Effector memory CD4-positive, alpha-beta T cell (primary cell): ENCODE data around the gene MACROD2.

ENCODE experiments used
- DNase-seq, 3 donors: peaks; one replicate each; pipeline ENCODE4 v3.0.0-alpha.2; 2020
- H3K27ac ChIP-seq: 2 replicates; pipeline ENCODE4 v1.7.0; 2013; ENCODE audit warnings: mild to moderate bottlenecking, low read length, moderate library complexity; ENCODE audit not compliant: insufficient read depth, poor library complexity, severe bottlenecking
- H3K27me3 ChIP-seq: replicated peaks from 2 replicates; pipeline ENCODE4 v1.7.0; 2013; ENCODE audit warnings: mild to moderate bottlenecking, low read length; ENCODE audit not compliant: insufficient read depth, control insufficient read depth, poor library complexity, severe bottlenecking
- H3K36me3 ChIP-seq: 2 replicates; pipeline ENCODE4 v1.7.0; 2013; ENCODE audit warnings: mild to moderate bottlenecking, low read length, moderate library complexity; ENCODE audit not compliant: control insufficient read depth, insufficient read depth
- H3K4me1 ChIP-seq: 2 replicates; pipeline ENCODE4 v1.7.0; 2013; ENCODE audit warnings: low read length, mild to moderate bottlenecking; ENCODE audit not compliant: control insufficient read depth, insufficient read depth, poor library complexity, severe bottlenecking
- H3K4me3 ChIP-seq: 2 replicates; pipeline ENCODE4 v1.7.0; 2013; ENCODE audit warnings: low read length, low read depth, mild to moderate bottlenecking; ENCODE audit not compliant: insufficient read depth, poor library complexity, severe bottlenecking
- H3K9me3 ChIP-seq: 2 replicates; pipeline ENCODE4 v1.7.0; 2013; ENCODE audit warnings: mild to moderate bottlenecking, low read length, moderate library complexity; ENCODE audit not compliant: control insufficient read depth

The MACROD2 gene

GRCh38 chr20:16100767-16101166 is 2105.5 kb downstream of the MACROD2 start:
- Histone ChIP-seq H3K36me3 (no peaks in the 10 kb centered on the region), H3K27ac (no peak overlapping the region), H3K4me1 (no peaks in the 10 kb centered on the region), H3K4me3 (no peak overlapping the region), H3K27me3 (no peaks in the 10 kb centered on the region), H3K9me3 (no peaks in the 10 kb centered on the region)
- no peak for DNase-seq
